Measurements from ENCODE around the gene MITF.

Gene MITF

DNA sequence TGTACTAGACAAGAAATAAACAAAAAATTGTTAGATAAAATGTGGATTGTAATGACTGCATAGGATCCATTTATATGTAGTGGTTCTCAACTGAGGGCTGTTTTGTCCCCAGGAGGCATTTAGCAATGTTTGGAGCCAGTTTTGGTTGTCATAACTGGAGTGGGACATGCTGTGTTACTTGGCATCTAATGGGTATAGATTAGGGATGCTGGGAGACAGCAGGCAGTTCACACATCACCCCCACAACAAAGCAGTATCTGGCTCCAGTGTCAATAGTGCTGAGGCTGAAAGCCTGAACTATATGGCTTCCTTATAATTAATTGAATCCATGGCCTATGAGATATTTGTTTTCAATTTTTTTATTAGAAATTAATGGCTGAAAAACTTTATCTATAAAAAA, 188.3 kb downstream of the MITF start:
- TF ChIP-seq, protein P1, sequence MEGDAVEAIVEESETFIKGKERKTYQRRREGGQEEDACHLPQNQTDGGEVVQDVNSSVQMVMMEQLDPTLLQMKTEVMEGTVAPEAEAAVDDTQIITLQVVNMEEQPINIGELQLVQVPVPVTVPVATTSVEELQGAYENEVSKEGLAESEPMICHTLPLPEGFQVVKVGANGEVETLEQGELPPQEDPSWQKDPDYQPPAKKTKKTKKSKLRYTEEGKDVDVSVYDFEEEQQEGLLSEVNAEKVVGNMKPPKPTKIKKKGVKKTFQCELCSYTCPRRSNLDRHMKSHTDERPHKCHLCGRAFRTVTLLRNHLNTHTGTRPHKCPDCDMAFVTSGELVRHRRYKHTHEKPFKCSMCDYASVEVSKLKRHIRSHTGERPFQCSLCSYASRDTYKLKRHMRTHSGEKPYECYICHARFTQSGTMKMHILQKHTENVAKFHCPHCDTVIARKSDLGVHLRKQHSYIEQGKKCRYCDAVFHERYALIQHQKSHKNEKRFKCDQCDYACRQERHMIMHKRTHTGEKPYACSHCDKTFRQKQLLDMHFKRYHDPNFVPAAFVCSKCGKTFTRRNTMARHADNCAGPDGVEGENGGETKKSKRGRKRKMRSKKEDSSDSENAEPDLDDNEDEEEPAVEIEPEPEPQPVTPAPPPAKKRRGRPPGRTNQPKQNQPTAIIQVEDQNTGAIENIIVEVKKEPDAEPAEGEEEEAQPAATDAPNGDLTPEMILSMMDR (conservative IDR thresholded peaks at IDR 0.05; ENCODE audit: low read depth, low read length) = no peak
- no peak overlapping the region for H3K4me3 ChIP-seq (ENCODE audit: low read length)
- DNase-seq (ENCODE audit: low read depth) = no peak

DNA sequence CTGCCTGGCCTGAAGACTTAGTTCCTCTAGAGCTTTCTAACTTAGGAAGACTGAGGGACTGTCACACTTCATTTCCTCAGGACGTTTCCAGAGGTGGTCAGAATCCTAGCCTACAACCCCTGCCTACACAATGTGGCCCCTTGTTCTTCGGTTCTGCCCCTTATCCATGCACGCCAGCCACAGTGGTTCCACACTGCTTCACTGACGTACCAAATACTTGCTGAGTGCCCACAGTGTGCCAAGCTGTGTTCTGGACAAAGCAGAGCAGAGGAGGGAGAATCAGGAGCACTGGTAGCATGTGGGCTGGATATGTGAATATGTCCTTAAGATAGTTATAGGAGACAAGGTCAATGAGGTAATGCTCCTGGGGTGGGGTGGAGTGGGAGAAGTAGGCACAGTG, 189.8 kb downstream of the MITF start:
- H3K4me3 ChIP-seq (ENCODE audit: low read length) = no peak overlapping the region
- TF ChIP-seq, protein P1 (conservative IDR thresholded peaks at IDR 0.05; ENCODE audit: low read depth, low read length) = no peak
- DNase-seq (ENCODE audit: low read depth) = no peak

DNA sequence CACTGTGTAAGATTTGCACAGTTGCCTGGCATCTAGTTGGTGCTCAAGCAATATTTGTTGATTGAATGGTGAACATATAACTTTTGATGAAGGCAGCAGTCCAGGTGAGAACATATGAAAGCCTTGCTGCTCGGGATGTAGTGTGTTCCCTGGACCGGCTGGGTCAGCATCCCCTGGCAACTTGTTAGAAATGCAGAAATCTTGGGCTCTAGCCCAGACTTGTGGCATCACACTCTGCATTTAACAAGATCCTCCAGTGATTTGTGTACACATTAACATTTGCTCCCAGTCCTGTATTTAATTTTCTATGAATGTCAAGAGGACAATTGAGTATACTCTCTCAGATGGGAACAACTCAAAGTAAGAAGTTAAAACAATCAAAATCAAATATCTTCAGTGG, 191.3 kb downstream of the MITF start:
- DNase-seq (ENCODE audit: low read depth) = no peak
- no peak overlapping the region for H3K4me3 ChIP-seq (ENCODE audit: low read length)

DNA sequence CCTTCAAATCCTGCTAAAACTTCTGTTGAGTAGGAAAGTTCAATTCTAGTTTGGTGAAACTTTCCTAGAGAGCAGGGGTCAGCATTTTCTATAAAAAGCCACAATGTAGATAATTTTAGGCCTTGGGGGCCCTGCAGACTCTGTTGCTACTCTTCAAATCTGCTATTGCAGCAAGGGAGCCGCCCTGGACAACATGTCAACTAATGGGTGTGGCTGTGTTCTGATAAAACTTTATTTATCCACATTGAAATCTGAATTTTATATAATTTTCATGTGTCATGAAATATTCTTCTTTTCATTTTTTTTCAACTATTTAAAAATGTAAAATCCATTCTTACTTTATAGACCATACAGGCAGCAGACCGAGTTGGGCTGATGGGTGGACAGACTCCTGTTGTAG, 192.8 kb downstream of the MITF start:
- TF ChIP-seq, protein P1 (conservative IDR thresholded peaks at IDR 0.05; ENCODE audit: low read depth, low read length) = no peak
- no peak overlapping the region for H3K4me3 ChIP-seq (ENCODE audit: low read length)
- no peak for DNase-seq (ENCODE audit: low read depth)

More for the DNA sequence above, 191.3 kb downstream of the MITF start:
- TF ChIP-seq, protein P1 (conservative IDR thresholded peaks at IDR 0.05; ENCODE audit: low read depth, low read length) = no peak

DNA sequence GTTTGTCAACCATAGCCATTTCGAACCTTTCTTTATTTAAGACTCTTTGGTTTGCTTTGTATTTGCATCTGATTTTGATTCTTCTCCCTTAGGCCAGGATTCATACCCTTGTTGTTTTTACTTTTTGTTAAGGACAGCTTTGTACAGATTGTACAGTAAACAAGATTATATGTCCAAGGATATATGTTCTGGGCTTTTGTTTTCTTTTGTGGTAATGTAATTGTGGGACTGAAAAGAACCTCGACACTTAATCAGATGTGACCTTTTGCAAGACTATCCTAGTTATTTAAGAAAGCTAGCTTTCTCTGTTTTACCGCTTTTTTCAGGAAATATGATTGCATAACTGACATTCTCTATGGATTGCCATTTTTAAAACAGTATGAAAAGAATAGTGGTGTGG, 193.2 kb downstream of the MITF start:
- TF ChIP-seq, protein P1 (conservative IDR thresholded peaks at IDR 0.05; ENCODE audit: low read depth, low read length) = no peak
- no peak for DNase-seq (ENCODE audit: low read depth)
- H3K4me3 ChIP-seq (ENCODE audit: low read length) = no peak overlapping the region

DNA sequence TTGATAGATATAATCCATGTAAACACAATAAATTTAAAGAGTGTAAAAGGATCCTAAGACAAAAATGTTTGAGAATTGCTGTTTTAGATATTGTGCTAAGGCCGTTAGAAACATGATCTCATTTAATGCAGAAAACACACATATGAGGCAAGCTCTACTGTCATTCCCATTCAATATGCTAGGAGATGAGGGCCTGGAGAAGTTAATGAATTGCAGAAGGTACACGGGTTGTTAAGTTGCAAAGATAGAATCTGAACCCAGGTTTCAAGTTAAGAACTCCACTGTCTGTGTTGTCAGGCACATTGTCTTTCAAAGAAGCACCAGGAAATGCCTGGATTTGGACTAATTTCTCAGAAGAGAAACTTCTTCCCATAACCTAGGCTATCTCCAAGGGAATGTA, 195.1 kb downstream of the MITF start:
- DNase-seq (ENCODE audit: low read depth) = no peak
- TF ChIP-seq, protein P1 (conservative IDR thresholded peaks at IDR 0.05; ENCODE audit: low read depth, low read length) = no peak
- H3K4me3 ChIP-seq (ENCODE audit: low read length) = no peak overlapping the region

DNA sequence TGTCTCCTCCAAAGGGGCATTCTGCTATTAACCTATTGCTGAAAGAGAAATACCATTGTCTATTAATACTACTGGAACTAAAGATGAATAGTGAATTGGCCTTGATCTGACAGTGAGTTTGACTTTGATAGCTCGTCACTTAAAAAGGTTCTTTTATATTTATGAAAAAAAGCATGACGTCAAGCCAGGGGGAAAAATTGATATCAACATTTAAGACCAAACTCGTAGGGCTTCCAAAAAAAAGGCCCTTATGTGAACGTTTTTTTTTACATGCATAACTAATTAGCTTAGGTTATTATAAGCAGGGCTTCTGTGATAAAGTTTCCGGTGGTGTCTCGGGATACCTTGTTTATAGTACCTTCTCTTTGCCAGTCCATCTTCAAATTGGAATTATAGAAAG, 197.0 kb downstream of the MITF start:
- no peak for DNase-seq (ENCODE audit: low read depth)
- TF ChIP-seq, protein P1 (conservative IDR thresholded peaks at IDR 0.05; ENCODE audit: low read depth, low read length) = no peak
- no peak overlapping the region for H3K4me3 ChIP-seq (ENCODE audit: low read length)

Measured in retinal pigment epithelial cell (primary cell).